GM18519 (cell line): ENCODE data around the gene FOXN3.
A peak's percentile ranks its signal among the peaks of the same experiment; 100 is the strongest.

Source experiments
- ATAC-seq: cut with Tn5 transposase; IDR thresholded peaks from one replicate; pipeline ENCODE4 v1.9.1; 2021; ENCODE audit warnings: mild to moderate bottlenecking, moderate library complexity; ENCODE audit not compliant: unreplicated experiment, low FRiP score

Gene FOXN3

GRCh38 chr14:89386212-89386886, 30.7 kb downstream of the FOXN3 start:
- ATAC-seq = no peak

GRCh38 chr14:89384636-89385035, 32.4 kb downstream of the FOXN3 start:
- ATAC-seq = no peak

- ATAC-seq = peak; percentile 76
Measured at GRCh38 chr14:89384023-89384422, 33.0 kb downstream of the FOXN3 start.

GRCh38 chr14:89382901-89383845, 33.9 kb downstream of the FOXN3 start:
- ATAC-seq = no peak

- ATAC-seq = no peak
Measured at GRCh38 chr14:89382487-89382886, 34.5 kb downstream of the FOXN3 start.

- ATAC-seq = no peak
Measured at GRCh38 chr14:89379891-89380820, 36.9 kb downstream of the FOXN3 start.

- ATAC-seq = no peak
Measured at GRCh38 chr14:89379006-89379405, 38.0 kb downstream of the FOXN3 start.

GRCh38 chr14:89378119-89378518, 38.9 kb downstream of the FOXN3 start:
- peak; percentile 72 for ATAC-seq

- no peak for ATAC-seq
Measured at GRCh38 chr14:89377544-89377943, 39.5 kb downstream of the FOXN3 start.

- no peak for ATAC-seq
Measured at GRCh38 chr14:89374908-89375307, 42.1 kb downstream of the FOXN3 start.

- no peak for ATAC-seq
Measured at GRCh38 chr14:89373185-89373584, 43.8 kb downstream of the FOXN3 start.

GRCh38 chr14:89372512-89372883, 44.5 kb downstream of the FOXN3 start:
- ATAC-seq = no peak

- ATAC-seq = no peak
Measured at GRCh38 chr14:89371585-89372511, 45.2 kb downstream of the FOXN3 start.

GRCh38 chr14:89370781-89371180, 46.3 kb downstream of the FOXN3 start:
- no peak for ATAC-seq

- no peak for ATAC-seq
Measured at GRCh38 chr14:89370381-89370780, 46.7 kb downstream of the FOXN3 start.

GRCh38 chr14:89369656-89370055, 47.4 kb downstream of the FOXN3 start:
- no peak for ATAC-seq

GRCh38 chr14:89368490-89369477, 48.2 kb downstream of the FOXN3 start:
- no peak for ATAC-seq

GRCh38 chr14:89367779-89368120, 49.3 kb downstream of the FOXN3 start:
- ATAC-seq = no peak
